ENCODE data around the gene CCDC121.

CCDC121 gene, protein sequence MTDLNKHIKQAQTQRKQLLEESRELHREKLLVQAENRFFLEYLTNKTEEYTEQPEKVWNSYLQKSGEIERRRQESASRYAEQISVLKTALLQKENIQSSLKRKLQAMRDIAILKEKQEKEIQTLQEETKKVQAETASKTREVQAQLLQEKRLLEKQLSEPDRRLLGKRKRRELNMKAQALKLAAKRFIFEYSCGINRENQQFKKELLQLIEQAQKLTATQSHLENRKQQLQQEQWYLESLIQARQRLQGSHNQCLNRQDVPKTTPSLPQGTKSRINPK

DNA sequence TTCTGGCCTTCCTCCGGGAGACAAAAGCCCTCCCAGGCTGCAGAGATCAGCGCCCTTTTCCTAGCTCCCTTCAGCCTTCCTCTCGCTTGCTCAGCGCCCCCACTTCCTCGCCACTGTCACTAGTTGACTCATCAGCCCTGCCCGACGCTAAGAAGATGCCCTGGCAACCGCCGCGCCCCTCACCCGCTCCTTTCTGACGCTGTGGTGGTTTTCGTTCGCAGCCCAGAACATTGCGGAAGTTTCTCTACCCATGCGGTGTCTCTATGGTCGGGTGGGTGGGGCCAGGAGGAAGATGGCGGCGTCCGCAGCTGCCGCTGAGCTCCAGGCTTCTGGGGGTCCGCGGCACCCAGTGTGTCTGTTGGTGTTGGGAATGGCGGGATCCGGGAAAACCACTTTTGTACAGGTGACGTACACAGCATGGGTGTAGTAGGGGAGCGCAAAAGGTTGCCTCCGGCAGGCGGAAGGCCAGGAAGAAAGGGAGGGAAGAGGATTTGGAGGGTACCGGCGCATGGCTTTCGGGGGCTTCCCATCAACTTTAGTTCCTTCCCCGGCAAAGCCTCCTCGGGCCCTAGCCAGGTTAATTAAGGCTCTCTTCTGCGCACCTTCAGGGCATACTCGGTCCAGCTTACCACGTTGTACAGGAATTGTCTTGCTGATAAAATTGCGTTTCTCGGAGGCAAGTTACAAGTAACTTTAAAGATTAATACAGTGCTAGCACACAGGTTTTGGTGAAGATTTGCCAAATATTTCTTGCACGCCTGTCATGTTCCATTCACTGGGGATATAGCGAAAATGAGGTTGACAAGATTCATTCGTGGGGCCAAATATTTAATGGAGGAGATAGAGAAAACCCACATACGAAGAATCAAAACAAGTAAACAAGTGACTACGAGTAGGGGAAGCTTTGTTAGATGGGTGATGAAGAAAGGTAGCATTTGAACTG lies at the start of gene CCDC121, which contains the start of gene GPN1:
CCDC121 (minus strand) TSS at position 246 of the 943 bp plus-strand sequence. CDS start 1,213 bp downstream, outside the sequence.
GPN1 (plus strand) TSS at position 284 of the 943 bp plus-strand sequence; CDS start at position 293, 9 bp downstream.
- no peak for TF ChIP-seq ZNF274 (IDR thresholded peaks at IDR 0.05; ENCODE audit: low read depth, low read length)

DNA sequence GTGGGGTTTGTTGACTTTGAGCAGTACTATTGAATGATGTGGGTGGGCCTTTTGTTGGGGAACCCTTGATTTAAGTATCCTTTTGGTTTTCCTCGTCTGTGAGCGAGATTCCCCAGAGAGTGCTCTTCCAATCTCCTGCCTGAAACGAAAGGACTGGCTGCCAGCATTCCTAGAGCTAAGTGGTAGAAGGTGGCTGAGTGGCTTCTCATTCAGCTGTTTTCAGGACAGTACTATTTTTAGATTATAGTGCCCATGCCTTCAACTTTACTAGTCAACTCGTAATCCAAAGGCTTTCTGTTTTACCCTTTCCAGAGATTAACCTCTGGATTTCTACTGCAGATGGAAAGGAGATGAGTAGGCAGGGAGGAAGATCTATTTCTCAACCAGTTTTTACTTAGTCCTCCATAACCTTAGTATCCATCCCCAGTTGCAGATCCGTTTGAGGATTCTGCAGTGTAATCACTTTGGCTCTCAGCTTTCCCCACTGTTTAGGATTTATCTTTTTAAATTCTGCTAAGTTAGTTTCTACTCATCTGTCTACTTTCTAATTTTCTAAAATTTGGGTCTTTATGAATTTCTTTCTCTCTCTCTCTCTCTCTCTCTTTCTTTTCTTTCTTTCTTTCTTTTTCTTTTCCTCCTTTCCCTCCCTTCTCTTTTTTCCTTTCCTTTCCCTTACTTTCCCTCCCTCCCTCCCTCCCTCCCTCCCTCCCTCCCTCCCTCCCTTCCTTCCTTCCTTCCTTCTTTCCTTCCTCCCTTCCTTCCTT lies 44.1 kb upstream of the CCDC121 start:
- TF ChIP-seq ZNF274 (IDR thresholded peaks at IDR 0.05; ENCODE audit: low read depth, low read length) = no peak
- no peak overlapping the region for H3K4me3 ChIP-seq (ENCODE audit: low read length)

More for the DNA sequence above, at the start of gene CCDC121, which contains the start of gene GPN1:
- peak within 1 kb of the TSS; percentile 96 for H3K4me3 ChIP-seq (ENCODE audit: low read length)

DNA sequence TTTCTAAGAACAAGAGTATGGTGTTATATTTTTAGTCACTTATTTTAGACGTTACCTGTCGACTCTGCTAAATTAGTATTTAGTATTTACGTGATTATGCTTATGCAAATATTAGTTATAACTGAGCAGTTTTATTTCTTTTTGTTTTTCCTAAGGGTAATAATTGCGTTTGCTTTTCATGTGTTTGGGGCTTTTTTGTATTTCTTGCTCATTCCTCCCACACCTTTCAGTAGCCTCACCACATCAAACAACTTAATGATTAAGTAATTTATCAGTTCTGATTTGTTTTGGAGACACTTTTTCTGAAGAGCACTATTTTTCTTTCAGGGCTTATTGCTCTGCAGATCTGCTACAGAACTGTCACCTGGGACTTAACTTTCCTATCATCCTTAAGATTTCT lies 42.4 kb upstream of the CCDC121 start:
- H3K4me3 ChIP-seq (ENCODE audit: low read length) = no peak overlapping the region
- no peak for TF ChIP-seq ZNF274 (IDR thresholded peaks at IDR 0.05; ENCODE audit: low read depth, low read length)

GRCh38 chr2:27667446-27667845 lies 38.6 kb upstream of the CCDC121 start:
- no peak overlapping the region for H3K4me3 ChIP-seq (ENCODE audit: low read length)
- no peak for TF ChIP-seq ZNF274 (IDR thresholded peaks at IDR 0.05; ENCODE audit: low read depth, low read length)

GRCh38 chr2:27664622-27665363 lies 36.0 kb upstream of the CCDC121 start:
- peak overlapping the region; percentile 93 for H3K4me3 ChIP-seq (ENCODE audit: low read length)
- TF ChIP-seq ZNF274 (IDR thresholded peaks at IDR 0.05; ENCODE audit: low read depth, low read length) = no peak

- peak overlapping the region; percentile 93 for H3K4me3 ChIP-seq (ENCODE audit: low read length)
- TF ChIP-seq ZNF274 (IDR thresholded peaks at IDR 0.05; ENCODE audit: low read depth, low read length) = no peak
These were observed 35.4 kb upstream of the CCDC121 start for GRCh38 chr2:27664154-27664574.

GRCh38 chr2:27663285-27664153 lies 34.7 kb upstream of the CCDC121 start, which contains the start of the genes SLC4A1AP and SUPT7L:
SLC4A1AP (plus strand) TSS chr2:27663889; CDS start chr2:27663915, 26 bp downstream.
SUPT7L (minus strand) TSS chr2:27663614; CDS start chr2:27662192, 1,422 bp downstream.
- H3K4me3 ChIP-seq (ENCODE audit: low read length) = peak within 1 kb of the TSS; percentile 93
- no peak for TF ChIP-seq ZNF274 (IDR thresholded peaks at IDR 0.05; ENCODE audit: low read depth, low read length)

- H3K4me3 ChIP-seq (ENCODE audit: low read length) = no peak overlapping the region
- TF ChIP-seq ZNF274 (IDR thresholded peaks at IDR 0.05; ENCODE audit: low read depth, low read length) = no peak
These were observed 32.6 kb upstream of the CCDC121 start for GRCh38 chr2:27661371-27661770.

DNA sequence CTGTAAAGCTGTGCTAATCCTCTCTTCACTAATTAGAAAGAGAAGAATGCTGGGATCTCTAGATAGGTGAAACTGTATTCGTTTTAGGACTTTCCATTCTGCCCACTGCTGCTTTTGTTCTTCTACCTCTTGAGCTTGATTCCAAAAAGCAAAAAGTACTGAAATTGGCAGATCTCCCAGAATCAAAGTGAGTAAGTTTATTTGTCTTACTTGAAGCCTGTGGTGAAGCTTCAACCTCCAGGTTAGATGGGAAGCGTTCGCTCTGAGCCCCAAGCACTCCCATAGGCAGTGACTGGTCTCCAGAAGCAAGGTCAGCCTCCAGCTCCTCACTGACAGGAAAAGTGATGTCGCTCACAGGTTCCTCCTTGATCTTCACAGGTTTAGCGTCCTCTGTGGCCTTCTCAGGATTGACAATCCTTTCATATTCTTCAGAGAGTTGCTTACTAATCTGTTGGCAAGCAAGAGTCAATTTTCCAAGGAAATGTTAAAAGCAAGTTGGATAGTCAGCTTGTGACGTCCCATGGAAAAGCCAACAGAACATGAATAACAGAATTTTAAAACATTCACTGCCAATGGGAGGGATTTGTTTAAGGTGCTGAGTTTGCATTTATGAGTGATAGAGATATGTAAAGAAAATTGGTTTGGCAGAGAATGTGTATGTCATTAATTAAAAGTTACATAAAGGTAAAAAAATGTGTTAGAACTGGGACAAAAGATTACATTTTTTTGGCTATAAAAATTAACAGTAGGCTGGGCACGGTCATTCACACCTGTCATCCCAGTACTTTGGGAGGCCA lies 26.5 kb upstream of the CCDC121 start:
- no peak overlapping the region for H3K4me3 ChIP-seq (ENCODE audit: low read length)
- TF ChIP-seq ZNF274 (IDR thresholded peaks at IDR 0.05; ENCODE audit: low read depth, low read length) = no peak

DNA sequence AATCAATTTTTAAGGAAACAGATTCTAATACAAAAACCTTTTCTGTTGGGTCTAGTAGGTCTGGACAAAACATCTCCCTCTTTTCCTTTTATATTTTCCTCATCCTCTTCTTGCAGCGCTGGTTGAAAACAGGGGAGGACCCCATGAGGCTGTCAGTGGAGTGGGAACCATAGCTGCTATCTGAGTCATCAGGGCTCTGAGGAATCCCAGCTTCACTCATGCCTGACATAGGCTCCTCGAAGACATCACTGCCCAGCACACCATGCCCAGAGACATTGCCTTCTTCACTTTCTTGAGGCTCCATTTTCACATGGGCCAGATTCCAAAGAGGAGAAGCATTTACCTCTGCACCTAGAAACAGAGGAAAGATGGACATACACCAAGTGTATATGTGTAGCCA lies 24.6 kb upstream of the CCDC121 start:
- no peak for TF ChIP-seq ZNF274 (IDR thresholded peaks at IDR 0.05; ENCODE audit: low read depth, low read length)
- no peak overlapping the region for H3K4me3 ChIP-seq (ENCODE audit: low read length)

DNA sequence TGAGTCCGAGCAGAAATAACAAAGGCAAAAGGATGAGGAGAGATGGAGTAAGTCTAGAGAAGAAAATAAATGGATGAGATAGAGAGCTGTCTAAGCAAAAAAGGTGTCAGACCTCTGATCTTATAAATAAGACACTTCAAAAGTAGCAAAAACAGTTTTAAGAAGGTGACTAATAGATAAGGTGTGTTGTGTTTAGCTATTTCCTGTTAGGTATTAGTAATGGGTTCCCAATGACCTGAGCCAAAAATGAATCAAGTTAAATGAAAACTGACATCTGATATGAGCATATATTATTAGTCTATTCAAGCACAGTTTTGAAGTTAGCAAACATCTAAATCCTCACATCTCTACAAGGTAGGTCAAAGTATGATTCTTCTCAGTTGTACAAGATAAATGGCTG lies 24.0 kb upstream of the CCDC121 start:
- H3K4me3 ChIP-seq (ENCODE audit: low read length) = no peak overlapping the region
- TF ChIP-seq ZNF274 (IDR thresholded peaks at IDR 0.05; ENCODE audit: low read depth, low read length) = no peak

All from GM08714 (cell line).